Measurements from ENCODE around the gene KIAA1217.

Gene KIAA1217

GRCh38 chr10:24311888-24312287, 103.0 kb downstream of the KIAA1217 start:
- H3K4me3 ChIP-seq (ENCODE audit: low read depth, low read length) = no peak overlapping the region
- TF ChIP-seq, protein P1, sequence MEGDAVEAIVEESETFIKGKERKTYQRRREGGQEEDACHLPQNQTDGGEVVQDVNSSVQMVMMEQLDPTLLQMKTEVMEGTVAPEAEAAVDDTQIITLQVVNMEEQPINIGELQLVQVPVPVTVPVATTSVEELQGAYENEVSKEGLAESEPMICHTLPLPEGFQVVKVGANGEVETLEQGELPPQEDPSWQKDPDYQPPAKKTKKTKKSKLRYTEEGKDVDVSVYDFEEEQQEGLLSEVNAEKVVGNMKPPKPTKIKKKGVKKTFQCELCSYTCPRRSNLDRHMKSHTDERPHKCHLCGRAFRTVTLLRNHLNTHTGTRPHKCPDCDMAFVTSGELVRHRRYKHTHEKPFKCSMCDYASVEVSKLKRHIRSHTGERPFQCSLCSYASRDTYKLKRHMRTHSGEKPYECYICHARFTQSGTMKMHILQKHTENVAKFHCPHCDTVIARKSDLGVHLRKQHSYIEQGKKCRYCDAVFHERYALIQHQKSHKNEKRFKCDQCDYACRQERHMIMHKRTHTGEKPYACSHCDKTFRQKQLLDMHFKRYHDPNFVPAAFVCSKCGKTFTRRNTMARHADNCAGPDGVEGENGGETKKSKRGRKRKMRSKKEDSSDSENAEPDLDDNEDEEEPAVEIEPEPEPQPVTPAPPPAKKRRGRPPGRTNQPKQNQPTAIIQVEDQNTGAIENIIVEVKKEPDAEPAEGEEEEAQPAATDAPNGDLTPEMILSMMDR (IDR thresholded peaks at IDR 0.05; ENCODE audit: borderline replicate concordance, insufficient read depth, low read depth, low read length) = no peak

DNA sequence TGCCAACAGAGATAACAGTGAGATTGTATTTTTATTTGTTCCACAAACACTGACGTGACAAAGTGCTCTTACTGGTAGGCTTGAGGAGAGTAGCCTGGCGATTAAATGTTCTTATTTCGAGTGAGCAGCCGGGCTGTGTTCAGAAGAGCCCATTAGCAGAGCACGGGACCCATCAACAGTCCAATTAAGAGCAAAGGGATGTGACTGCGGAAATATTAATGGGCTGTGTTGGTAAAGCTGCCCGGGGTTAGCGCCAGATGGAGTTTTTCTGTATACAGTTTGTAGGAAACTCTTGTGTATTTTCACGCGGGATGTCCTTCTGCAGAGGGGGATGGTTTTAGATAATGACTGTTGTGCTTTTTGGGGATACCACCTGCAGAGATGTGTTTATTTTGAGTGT, 104.3 kb downstream of the KIAA1217 start:
- no peak overlapping the region for H3K4me3 ChIP-seq (ENCODE audit: low read depth, low read length)
- TF ChIP-seq, protein P1 (IDR thresholded peaks at IDR 0.05; ENCODE audit: borderline replicate concordance, insufficient read depth, low read depth, low read length) = no peak

DNA sequence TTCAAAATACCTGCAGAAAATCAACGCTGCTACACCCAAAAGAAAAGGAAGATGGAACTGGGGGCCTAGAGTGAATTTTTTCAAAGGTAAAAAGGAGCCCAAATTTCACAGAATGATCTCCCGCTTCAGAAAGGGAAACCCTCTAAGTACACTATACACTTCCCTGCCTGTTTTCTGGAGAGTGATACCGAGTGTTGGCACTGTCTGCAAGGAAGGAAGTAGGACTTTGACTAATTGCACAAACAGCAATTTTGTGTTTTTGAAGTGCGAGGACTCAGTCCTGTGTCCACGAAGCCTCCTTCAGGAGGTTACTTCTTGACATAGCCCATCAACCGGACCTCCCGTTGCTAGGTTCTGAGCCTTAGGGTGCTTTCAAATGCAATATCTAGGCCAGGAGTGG, 106.3 kb downstream of the KIAA1217 start:
- no peak overlapping the region for H3K4me3 ChIP-seq (ENCODE audit: low read depth, low read length)
- TF ChIP-seq, protein P1 (IDR thresholded peaks at IDR 0.05; ENCODE audit: borderline replicate concordance, insufficient read depth, low read depth, low read length) = no peak

- TF ChIP-seq, protein P1 (IDR thresholded peaks at IDR 0.05; ENCODE audit: borderline replicate concordance, insufficient read depth, low read depth, low read length) = no peak
- H3K4me3 ChIP-seq (ENCODE audit: low read depth, low read length) = no peak overlapping the region
Observed at GRCh38 chr10:24318517-24318916, 109.6 kb downstream of the KIAA1217 start.

- H3K4me3 ChIP-seq (ENCODE audit: low read depth, low read length) = no peak overlapping the region
- TF ChIP-seq, protein P1 (IDR thresholded peaks at IDR 0.05; ENCODE audit: borderline replicate concordance, insufficient read depth, low read depth, low read length) = no peak
Observed at GRCh38 chr10:24320373-24320772, 111.4 kb downstream of the KIAA1217 start.

- H3K4me3 ChIP-seq (ENCODE audit: low read depth, low read length) = no peak overlapping the region
- TF ChIP-seq, protein P1 (IDR thresholded peaks at IDR 0.05; ENCODE audit: borderline replicate concordance, insufficient read depth, low read depth, low read length) = no peak
Observed at GRCh38 chr10:24324651-24325050, 115.7 kb downstream of the KIAA1217 start.

DNA sequence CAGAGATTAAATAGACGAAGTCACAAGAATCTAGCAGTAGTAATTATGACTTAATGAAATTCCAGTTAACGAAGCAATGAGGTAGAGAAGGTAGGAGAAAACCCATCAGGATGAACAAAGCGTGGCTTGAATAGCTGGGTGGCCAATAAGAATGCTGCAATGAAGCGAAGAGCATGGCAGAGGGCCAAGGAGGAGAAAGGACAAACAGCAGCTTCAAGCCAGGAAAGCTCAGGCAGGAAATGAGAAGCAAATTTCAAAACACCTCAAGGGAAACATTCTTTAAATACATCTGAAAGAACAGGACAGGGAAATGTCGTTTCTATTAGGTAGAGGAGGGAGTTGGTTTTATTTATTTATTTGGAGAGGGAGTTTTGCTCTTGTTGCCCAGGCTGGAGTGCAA, 122.5 kb downstream of the KIAA1217 start:
- TF ChIP-seq, protein P1 (IDR thresholded peaks at IDR 0.05; ENCODE audit: borderline replicate concordance, insufficient read depth, low read depth, low read length) = no peak
- no peak overlapping the region for H3K4me3 ChIP-seq (ENCODE audit: low read depth, low read length)

Data from GM12875 (cell line).